ENCODE measurements around the gene ENPP4. TPM values are rescaled to one million over a fixed set of nuclear protein-coding genes. Genes with fewer than 3 reads are reported as not detected.
"Not testable (repeated sequence)": the region's sequence is repeated elsewhere in the genome, so short reads cannot be mapped to it uniquely, and the experiment has no call there.

Gene ENPP4, protein sequence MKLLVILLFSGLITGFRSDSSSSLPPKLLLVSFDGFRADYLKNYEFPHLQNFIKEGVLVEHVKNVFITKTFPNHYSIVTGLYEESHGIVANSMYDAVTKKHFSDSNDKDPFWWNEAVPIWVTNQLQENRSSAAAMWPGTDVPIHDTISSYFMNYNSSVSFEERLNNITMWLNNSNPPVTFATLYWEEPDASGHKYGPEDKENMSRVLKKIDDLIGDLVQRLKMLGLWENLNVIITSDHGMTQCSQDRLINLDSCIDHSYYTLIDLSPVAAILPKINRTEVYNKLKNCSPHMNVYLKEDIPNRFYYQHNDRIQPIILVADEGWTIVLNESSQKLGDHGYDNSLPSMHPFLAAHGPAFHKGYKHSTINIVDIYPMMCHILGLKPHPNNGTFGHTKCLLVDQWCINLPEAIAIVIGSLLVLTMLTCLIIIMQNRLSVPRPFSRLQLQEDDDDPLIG
- total RNA-seq = 4.7 and 4.9 TPM in 2 replicates

DNA sequence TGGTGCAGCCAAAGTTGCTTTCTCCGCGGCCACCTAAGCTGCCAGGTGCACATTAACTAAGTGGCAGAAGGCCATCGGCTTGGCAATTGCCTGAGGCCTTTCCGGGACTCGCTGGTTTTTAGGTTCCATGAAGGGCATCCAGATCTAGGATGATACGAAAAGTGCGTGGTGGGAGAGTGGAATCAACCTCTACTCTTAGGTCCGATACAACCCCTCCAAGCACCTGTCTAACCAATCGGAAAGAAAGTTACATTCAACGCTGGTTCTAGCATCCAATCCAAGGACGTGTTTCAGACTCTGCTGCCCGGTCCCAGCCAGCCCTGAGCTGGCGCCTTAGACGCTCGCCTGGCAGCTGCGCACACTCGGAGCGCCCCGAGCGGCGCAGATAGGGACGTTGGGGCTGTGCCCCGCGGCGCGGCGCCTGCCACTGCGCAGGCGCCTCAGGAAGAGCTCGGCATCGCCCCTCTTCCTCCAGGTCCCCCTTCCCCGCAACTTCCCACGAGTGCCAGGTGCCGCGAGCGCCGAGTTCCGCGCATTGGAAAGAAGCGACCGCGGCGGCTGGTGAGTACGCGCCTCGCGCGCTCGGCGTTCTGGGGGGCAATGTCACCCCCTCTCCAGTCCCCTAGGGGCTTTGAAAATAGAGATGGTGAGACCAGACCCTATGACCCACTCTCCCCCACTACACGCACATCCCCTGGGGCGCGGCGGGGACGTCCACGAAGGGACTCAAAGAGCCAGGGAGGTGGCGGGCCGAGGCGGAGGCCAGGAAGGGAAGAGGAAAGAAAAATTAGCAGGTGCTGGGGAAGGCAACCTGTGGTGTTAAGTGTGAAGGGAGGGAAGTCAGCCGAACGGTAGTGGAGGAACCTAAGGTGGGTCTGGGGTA, at the start of gene ENPP4:
TSS of gene ENPP4 (plus strand) at position 361 of the 883 bp plus-strand sequence. CDS start 9,595 bp downstream, outside the sequence.
- intact Hi-C loops (cut with micrococcal nuclease) = loop anchor here (1.0 to 5.0 kb wide), 3 partner anchors 45 to 522 kb away; partner anchors contain the start of genes CYP39A1 and SLC25A27

DNA sequence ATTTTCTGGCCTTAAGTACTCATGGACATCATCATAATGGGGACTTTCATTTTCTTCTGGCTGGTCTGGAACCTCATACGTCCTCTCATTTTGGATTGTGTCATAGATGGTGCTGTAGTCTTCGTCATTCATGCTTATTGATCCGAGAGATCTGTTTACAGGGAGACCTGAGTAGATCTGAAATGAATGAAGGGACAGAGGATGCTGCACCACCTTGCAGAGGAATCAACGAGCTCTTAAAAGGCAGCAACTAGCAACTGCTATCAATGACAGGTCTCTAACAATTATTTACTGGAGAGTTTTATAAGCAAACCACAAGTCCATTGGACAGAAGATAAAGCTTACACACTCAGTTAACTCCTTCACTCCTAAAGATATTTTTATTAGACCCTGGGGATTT, 49.7 kb upstream of the ENPP4 start:
- intact Hi-C loops (cut with micrococcal nuclease) = no loop called here

DNA sequence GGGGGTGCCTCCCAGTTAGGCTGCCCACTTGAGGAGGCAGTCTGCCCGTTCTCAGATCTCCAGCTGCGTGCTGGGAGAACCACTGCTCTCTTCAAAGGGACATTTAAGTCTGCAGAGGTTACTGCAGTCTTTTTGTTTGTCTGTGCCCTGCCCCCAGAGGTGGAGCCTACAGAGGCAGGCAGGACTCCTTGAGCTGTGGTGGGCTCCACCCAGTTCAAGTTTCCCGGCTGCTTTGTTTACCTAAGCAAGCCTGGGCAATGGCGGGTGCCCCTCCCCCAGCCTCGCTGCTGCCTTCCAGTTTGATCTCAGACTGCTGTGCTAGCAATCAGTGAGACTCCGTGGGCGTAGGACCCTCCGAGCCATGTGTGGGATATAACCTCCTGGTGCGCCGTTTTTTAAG, 44.1 kb upstream of the ENPP4 start:
- intact Hi-C loops (cut with micrococcal nuclease) = not testable (repeated sequence)

DNA sequence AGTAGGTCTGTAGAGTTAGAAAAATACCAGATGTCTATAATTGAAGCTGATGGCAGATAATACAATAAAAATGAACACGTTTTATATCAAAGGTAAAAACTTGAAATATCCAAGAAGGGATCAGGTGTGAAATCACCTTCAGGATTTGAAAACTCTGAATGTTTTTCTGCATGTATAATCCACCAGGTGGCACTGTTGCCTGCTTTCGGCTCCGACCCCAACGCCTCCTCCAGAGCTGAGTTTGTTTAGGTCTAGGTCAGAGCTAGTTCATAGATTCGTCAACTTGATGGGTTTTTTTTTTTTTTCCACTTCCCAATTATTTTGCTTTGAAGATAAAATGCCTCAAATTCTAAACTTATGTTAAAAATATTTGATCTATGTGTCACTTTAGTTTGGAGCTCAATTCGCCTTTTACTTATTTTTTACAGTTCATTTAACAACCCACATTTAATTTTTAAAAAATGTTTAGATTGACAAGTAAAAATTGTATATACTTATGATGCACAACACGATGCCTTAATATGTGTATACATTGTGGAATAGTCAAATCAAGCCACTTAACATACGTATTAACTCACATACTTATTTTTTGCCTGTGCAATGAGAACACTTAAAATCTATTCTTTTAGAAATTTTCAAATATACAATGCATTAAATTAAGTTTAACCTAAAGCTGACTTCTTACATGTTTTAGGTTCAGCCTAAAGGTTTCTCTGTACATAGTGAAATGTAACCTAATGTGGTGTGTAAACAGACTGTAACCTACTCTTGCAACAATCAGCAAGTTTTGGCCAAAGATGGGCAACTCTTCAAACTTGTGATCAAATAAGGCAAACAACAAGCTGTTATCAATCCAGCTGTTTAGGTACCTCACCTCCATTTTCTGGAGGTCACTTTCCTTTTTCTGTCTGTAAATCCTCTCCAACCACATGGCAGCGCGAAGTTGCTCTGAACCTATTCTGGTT, 39.4 kb upstream of the ENPP4 start:
- intact Hi-C loops (cut with micrococcal nuclease) = loop anchor here (1.0 to 5.0 kb wide), 4 partner anchors 87 to 536 kb away; no protein-coding TSS in a partner anchor

DNA sequence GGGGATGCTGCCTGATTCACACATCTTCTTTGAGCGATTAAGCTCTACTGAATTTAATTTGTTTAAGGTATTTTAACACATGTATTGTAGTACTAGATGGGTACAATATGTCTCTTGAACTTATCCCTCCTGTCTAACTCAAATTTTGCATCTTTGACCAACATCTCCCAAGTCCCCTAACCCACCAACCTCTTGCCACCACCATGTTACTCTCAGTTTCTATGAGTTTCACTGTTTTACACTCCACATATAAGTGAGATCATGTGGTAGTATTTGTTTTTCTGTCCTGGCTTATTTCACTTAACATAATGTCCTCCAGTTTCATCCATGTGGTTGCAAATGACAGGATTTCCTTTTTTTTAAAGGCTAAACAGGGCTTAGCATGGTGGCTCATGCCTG, 38.7 kb upstream of the ENPP4 start:
- intact Hi-C loops (cut with micrococcal nuclease) = loop anchor here (2.0 to 5.0 kb wide), 3 partner anchors 86 to 536 kb away; no protein-coding TSS in a partner anchor

DNA sequence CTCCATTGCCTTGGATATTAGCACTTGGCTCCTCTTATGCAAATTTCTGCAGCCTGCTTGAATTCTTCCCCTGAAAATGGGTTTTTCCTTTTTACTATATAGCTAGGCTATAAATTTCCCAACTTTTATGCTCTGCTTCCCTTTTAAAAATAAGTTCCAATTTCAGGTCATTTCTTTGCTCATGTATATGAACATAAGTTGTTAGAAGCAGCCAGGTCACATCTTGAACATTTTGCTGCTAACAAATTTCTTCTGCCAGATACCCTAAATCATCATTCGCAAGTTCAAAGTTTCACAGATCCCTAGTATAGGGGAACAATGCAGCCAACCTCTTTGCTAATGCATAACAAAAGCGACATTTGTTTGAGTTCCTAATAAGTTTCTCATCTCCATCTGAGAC, 34.5 kb upstream of the ENPP4 start:
- intact Hi-C loops (cut with micrococcal nuclease) = no loop called here

DNA sequence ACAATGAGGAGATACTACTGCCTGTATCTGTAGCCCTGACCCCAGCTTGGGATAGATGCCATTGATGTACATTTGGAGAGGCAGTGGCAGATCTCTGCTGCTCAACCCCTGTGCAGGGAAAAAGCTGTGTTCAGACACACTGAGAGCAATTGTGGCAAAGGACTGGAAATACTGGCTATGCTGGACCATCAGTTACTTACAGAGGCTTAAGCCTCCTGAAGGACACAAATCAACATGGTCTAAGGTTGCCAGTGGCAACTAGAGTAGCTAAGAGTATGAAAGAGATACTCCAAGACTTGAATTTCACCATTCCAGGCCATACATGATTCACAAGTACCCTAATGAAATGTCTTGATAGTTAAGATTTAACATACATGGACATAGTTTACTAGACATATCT, 32.4 kb upstream of the ENPP4 start:
- intact Hi-C loops (cut with micrococcal nuclease) = no loop called here

DNA sequence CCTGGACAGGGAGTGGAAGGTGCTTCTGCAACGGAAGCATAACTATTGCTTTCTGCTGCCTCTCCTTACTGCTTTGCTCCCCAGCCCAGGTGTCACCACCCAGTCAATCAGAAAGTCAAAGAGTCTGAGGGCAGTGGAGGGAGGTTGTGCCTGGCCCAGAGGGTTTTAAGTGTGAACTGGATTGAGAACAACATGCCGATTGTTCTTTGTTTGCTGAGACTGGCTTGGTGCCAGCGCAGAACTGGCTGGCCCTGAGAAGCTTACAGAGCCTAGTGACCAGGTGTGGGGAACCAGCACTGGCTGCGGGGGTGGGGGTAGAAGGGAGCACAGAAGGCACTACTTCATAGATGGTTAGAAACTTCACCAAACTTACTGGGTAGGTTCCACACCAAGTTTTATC, 31.1 kb upstream of the ENPP4 start:
- intact Hi-C loops (cut with micrococcal nuclease) = no loop called here

DNA sequence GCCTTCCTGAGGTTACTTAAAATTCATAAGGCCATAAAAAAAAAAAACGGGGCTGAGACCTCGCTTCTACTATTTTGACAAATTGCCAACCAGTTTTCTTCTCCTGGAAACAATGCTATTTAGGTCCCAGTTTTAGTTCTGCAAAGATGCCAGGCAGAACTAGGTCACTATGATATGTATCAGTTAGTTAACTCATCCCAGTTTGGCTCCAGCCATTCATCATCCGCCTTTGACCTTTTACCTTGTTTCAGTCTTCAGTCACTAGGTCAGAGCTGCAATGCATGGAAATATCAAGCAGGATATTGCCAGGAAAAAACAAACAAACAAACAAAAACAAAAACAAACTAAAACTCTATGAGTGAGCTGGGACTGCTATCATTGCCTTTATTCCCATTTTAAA, 29.8 kb upstream of the ENPP4 start:
- intact Hi-C loops (cut with micrococcal nuclease) = no loop called here

DNA sequence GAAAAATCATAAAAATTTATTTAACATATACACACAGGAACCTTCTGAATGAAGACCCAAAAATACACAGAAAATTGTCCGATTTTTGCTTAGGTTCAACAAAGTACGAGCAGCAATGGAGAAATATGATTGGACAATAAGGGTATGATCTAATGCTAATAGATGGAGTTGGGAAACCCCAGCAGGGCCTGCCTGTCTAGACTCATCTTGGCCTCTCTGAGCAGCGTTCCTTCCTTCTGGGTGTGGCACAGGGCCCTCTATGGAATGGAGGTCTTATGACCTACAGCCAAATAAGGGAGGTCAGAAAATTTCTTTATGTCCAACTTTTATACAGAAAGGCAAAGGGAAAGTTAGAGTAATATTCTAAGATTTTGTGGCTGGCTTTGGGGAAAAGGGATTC, 27.7 kb upstream of the ENPP4 start:
- intact Hi-C loops (cut with micrococcal nuclease) = no loop called here

DNA sequence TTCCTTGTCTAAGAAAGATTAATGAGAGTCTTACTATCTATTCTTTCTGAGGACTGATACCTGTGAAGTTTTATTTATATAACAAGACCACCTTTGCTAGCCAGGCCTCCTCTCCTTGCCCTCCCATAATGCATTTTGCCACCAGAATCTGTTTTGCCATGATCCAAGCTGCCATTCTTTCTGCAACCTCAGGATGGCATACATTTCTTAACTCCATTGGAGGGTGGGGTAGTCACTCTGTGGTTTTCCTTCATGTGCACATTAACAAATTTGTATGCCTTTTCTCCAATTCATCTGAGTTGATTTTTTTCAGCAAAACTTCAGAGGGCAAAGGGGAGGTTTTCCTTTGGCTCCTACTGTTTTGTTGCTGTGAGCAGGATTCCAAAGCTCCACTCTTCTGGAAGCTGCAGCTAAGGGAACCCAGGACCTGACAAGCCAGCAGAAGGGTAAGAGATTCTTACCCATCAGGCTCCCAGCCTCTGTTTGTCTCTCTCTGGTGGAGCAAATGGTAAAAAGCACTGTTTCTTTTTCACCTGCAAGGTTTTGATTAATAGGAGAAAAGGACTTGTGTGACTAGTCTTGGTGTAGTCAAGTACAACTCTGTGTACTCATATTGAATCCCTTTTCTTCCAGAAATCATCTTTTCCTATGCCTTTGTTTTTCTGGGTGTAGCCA, 26.2 kb upstream of the ENPP4 start:
- intact Hi-C loops (cut with micrococcal nuclease) = no loop called here

DNA sequence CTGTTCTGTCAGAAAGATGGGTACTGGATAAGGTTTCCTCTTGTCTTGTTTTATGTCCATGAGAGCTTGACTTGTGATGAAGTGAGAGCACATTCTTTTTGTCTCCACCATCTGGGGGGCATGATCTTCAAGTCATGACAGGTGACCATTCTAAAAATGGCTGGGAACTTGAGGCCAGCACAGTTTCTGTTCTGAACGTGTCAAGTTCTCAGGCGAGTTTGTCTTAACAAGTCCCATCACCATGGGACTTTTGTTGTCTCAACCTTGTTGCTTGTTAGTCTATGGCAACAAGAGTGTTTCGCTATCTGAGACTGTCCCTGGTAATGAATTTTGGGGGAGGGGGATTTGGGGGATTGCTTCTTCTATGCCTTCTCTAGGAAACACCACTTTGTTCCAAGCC, 25.6 kb upstream of the ENPP4 start:
- intact Hi-C loops (cut with micrococcal nuclease) = no loop called here

DNA sequence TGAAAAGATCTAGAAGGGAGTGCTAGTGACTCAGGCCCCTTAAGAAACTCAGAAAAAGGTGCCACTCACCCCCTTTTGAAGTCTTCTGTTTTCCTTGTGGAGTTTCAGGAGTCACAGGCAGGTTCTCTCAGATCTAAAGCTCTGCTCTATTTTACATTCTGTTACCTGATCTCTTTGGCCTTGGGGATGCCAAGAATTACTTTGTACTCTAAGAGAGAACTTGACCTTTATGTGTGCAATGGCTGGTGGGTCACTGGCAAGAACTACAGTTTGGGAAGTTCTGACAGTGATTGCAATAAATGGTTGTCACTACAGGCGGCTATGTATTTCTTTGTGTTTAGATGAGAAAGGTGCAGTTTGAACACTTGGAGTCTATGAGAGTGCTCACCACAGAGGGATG, 24.2 kb upstream of the ENPP4 start:
- intact Hi-C loops (cut with micrococcal nuclease) = no loop called here

DNA sequence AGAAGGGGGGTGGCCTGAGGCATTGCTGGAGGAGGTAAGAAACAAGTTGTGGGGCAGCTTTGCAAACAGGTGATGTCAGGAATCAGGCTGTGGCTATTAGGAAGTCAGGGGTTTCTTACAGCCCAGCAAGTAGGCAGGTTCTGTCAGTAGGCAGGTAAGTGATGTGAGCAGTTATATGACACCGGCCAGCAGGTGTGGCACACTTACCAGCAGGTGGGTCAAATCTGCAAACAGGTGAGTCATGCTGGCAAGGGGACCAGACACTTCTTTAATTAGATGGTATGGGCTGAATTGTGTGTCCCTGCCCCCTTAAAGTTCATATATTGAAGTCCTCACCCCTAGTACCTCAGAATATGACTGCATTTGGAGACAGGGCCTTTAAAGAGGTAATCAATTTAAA, 16.4 kb upstream of the ENPP4 start:
- intact Hi-C loops (cut with micrococcal nuclease) = no loop called here

DNA sequence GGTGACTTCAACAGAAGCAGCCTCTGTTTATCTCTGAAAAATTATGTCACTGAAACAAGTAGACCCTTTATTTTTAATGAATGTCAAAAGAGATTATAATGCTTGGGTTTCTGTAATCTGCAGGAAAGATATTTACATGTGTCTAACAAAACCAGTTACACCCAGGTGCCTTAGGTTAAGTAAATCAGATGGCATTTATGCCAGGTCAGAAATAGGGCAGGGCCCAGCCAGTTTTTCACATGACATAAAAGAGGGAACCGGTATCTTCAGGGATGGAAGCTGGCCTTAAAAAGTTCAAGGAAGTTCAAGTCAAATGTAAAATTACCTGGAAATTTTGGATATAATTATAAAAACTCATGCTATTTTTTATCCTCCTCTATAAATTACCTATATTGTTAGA, 14.2 kb upstream of the ENPP4 start:
- intact Hi-C loops (cut with micrococcal nuclease) = no loop called here

DNA sequence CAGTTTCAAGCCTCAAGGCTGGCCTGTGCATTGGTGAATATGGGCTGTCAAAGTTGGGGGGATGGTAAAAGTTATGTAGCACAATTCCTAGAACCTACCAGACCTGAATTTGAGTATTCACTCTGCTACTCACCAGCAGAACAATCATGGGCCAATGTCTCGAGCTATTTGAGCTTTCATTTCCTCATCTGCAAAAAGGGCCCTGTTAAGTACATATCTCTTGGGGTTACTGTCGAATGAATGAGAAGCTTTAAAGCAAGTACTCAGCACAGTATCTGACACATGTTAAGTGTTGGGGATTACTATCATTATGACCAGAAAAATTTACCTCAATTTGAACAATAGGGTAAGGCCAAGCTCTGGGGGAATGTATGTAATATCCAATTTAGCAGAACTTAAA, 13.5 kb upstream of the ENPP4 start:
- intact Hi-C loops (cut with micrococcal nuclease) = no loop called here

DNA sequence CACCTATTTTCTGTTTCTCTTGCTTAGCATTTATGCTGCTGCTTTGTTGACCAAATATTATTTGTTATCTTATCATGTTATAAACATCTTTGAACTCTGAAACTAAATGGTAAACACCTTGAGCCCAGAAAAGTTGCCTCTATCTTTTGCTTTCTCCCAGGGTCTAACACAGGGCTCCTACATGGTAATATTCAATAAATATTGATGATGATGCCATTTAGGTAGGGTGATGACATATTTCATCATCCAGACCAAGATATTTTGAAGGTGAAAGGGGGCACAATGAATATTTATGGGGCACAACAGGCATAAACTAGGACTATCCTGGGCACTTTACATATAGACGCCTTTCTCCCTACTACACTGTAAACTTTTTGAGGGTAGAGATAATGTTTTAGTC, 11.6 kb upstream of the ENPP4 start:
- intact Hi-C loops (cut with micrococcal nuclease) = no loop called here

DNA sequence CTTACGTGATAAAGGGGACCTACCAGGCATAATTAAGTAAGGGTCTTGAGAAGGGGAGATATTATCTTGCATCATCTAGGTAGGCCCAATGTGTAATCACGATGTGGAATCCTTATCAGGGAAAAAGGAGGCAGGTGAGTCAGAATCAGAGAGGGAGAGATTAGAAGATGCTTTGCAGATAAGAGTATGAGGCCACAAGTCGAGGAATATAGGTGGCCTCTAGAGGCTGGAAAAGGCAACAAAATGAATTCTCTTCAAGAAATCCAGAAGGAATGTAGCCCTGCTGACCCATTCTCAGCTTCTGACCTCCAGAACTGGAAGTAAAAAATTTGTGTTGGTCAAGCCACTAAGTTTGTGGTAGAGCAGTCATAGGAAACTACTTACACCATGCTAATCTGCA, 11.0 kb upstream of the ENPP4 start:
- intact Hi-C loops (cut with micrococcal nuclease) = no loop called here

DNA sequence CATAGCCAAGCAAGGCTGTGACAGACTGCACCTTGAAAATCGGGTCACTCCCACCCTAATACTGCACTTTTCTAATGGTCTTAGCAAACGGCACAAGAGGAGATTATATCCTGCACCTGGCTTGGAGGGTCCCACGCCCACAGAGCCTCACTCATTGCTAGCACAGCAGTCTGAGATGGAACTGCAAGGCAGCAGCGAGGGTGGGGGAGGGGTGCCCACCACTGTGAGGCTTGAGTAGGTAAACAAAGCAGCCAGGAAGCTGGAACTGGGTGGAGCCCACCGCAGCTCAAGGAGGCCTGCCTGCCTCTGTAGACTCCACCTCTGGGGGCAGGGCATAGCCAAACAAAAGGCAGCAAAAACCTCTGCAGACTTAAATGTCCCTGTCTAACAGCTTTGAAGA, 10.1 kb upstream of the ENPP4 start:
- intact Hi-C loops (cut with micrococcal nuclease) = not testable (repeated sequence)

DNA sequence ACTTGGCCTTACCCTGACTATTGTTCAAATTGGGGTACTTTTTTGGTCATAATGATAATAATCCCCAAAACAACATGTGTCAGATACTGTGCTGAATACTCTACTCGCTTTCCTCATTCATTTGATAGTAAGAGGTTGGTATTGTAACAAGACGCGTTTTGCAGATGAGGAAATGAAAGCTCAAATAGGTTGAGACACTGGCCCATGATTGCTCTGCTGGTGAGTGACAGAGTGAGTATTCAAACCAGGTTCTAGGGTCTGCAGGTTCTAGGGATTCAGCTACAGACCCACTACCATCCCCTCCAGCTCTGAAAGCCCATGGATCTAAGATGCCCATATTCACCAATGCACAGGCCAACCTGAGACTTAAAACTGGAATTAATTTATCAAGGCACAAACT, 1.3 kb upstream of the ENPP4 start:
- intact Hi-C loops (cut with micrococcal nuclease) = loop anchor here (5.0 kb wide), 1 partner anchor 116 kb away; no protein-coding TSS in a partner anchor
